NCI-H2196 (cell line): ENCODE results near the gene NAB2.
A peak's percentile ranks its signal among the peaks of the same experiment; 100 is the strongest.
"Not testable (repeated sequence)": the region's sequence is repeated elsewhere in the genome, so short reads cannot be mapped to it uniquely, and the experiment has no call there.

ENCODE experiments used
- DNase-seq: peaks from one replicate; lab custom pipeline; 2025; ENCODE audit not compliant: unreplicated experiment; lab: John Stamatoyannopoulos, UW

NAB2 gene

GRCh38 chr12:57088354-57089270 lies at the start of gene NAB2:
TSS of gene NAB2 (plus strand) at chr12:57089114. CDS start at chr12:57089272, 158 bp downstream.
- DNase-seq, result peak; percentile 93

- no peak for DNase-seq
Measured at GRCh38 chr12:57040211-57040610, 48.7 kb upstream of the NAB2 start.

- no peak for DNase-seq
Measured at GRCh38 chr12:57040750-57041149, 48.2 kb upstream of the NAB2 start.

GRCh38 chr12:57042695-57043094 lies 46.2 kb upstream of the NAB2 start:
- DNase-seq, result no peak

GRCh38 chr12:57044468-57044867 lies 44.4 kb upstream of the NAB2 start:
- no peak for DNase-seq

- DNase-seq, result no peak
Measured at GRCh38 chr12:57044889-57045288, 44.0 kb upstream of the NAB2 start.

- DNase-seq, result no peak
Measured at GRCh38 chr12:57046086-57046791, 42.7 kb upstream of the NAB2 start.

- no peak for DNase-seq
Measured at GRCh38 chr12:57046947-57047890, 41.7 kb upstream of the NAB2 start.

- DNase-seq, result no peak
Measured at GRCh38 chr12:57047981-57048380, 40.9 kb upstream of the NAB2 start.

- DNase-seq, result no peak
Measured at GRCh38 chr12:57048423-57049118, 40.3 kb upstream of the NAB2 start.

GRCh38 chr12:57049119-57049446 lies 39.8 kb upstream of the NAB2 start:
- no peak for DNase-seq

- no peak for DNase-seq
Measured at GRCh38 chr12:57049890-57050289, 39.0 kb upstream of the NAB2 start, which contains the start of gene MYO1A. TSS of gene MYO1A (minus strand) at chr12:57050129. CDS start at chr12:57048323, 1,806 bp downstream.

- DNase-seq, result no peak
Measured at GRCh38 chr12:57051011-57051410, 37.9 kb upstream of the NAB2 start.

- DNase-seq, result not testable (repeated sequence)
Measured at GRCh38 chr12:57053146-57053545, 35.8 kb upstream of the NAB2 start.

GRCh38 chr12:57053901-57054300 lies 35.0 kb upstream of the NAB2 start:
- not testable (repeated sequence) for DNase-seq

- DNase-seq, result no peak
Measured at GRCh38 chr12:57055824-57056223, 33.1 kb upstream of the NAB2 start.

- DNase-seq, result no peak
Measured at GRCh38 chr12:57057067-57057751, 31.7 kb upstream of the NAB2 start.

GRCh38 chr12:57058454-57058853 lies 30.5 kb upstream of the NAB2 start:
- DNase-seq, result no peak

- DNase-seq, result no peak
Measured at GRCh38 chr12:57063991-57064685, 24.8 kb upstream of the NAB2 start.
